GM08714 (cell line): ENCODE results near the gene STBD1.

Experiments used
- H3K4me3 ChIP-seq: fragments of 200-500 bp; sonication (Bioruptor generic); 2 replicates; pipeline ENCODE4 v1.5.1; 2014; ENCODE audit warnings: mild to moderate bottlenecking, low read length, inconsistent platforms
- ZNF274 ChIP-seq: IDR thresholded peaks from 2 replicates; pipeline ENCODE4 v1.6.1; 2012; ENCODE audit warnings: mild to moderate bottlenecking, low read depth, low read length

Gene STBD1

GRCh38 chr4:76305971-76306881 is at the start of gene STBD1:
TSS of gene STBD1 (plus strand) at chr4:76306733. CDS start at chr4:76306770, 37 bp downstream.
- peak within 1 kb of the TSS; percentile 60; the same call in 1 of the 2 replicates for H3K4me3 ChIP-seq
- TF ChIP-seq ZNF274: no peak

- H3K4me3 ChIP-seq: no peak overlapping the region
- TF ChIP-seq ZNF274: no peak
Measured at GRCh38 chr4:76256968-76257367, 49.6 kb upstream of the STBD1 start.

GRCh38 chr4:76257824-76258223 is 48.7 kb upstream of the STBD1 start:
- no peak for TF ChIP-seq ZNF274
- H3K4me3 ChIP-seq: no peak overlapping the region

- H3K4me3 ChIP-seq: no peak overlapping the region
- TF ChIP-seq ZNF274: no peak
Measured at GRCh38 chr4:76260571-76260970, 46.0 kb upstream of the STBD1 start.

GRCh38 chr4:76265631-76266218 is 40.8 kb upstream of the STBD1 start:
- no peak overlapping the region for H3K4me3 ChIP-seq
- TF ChIP-seq ZNF274: no peak

- H3K4me3 ChIP-seq: no peak overlapping the region
- TF ChIP-seq ZNF274: no peak
Measured at GRCh38 chr4:76266627-76267026, 39.9 kb upstream of the STBD1 start.

GRCh38 chr4:76267811-76268210 is 38.7 kb upstream of the STBD1 start:
- no peak for TF ChIP-seq ZNF274
- H3K4me3 ChIP-seq: no peak overlapping the region

- H3K4me3 ChIP-seq: no peak overlapping the region
- TF ChIP-seq ZNF274: no peak
Measured at GRCh38 chr4:76270244-76271175, 36.0 kb upstream of the STBD1 start.

- H3K4me3 ChIP-seq: no peak overlapping the region
- TF ChIP-seq ZNF274: no peak
Measured at GRCh38 chr4:76271248-76271647, 35.3 kb upstream of the STBD1 start.

- no peak for TF ChIP-seq ZNF274
- no peak overlapping the region for H3K4me3 ChIP-seq
Measured at GRCh38 chr4:76272073-76272472, 34.5 kb upstream of the STBD1 start.

- TF ChIP-seq ZNF274: no peak
- no peak overlapping the region for H3K4me3 ChIP-seq
Measured at GRCh38 chr4:76272582-76272981, 34.0 kb upstream of the STBD1 start.

- TF ChIP-seq ZNF274: no peak
Measured at GRCh38 chr4:76272999-76273398, 33.5 kb upstream of the STBD1 start.

GRCh38 chr4:76275486-76276124 is 30.9 kb upstream of the STBD1 start:
- H3K4me3 ChIP-seq: no peak overlapping the region
- no peak for TF ChIP-seq ZNF274

More at GRCh38 chr4:76272999-76273398, 33.5 kb upstream of the STBD1 start:
- H3K4me3 ChIP-seq: no peak overlapping the region

- H3K4me3 ChIP-seq: no peak overlapping the region
- TF ChIP-seq ZNF274: no peak
Measured at GRCh38 chr4:76276813-76277212, 29.7 kb upstream of the STBD1 start.
